ENCODE measurements around the gene THSD4.

DNA sequence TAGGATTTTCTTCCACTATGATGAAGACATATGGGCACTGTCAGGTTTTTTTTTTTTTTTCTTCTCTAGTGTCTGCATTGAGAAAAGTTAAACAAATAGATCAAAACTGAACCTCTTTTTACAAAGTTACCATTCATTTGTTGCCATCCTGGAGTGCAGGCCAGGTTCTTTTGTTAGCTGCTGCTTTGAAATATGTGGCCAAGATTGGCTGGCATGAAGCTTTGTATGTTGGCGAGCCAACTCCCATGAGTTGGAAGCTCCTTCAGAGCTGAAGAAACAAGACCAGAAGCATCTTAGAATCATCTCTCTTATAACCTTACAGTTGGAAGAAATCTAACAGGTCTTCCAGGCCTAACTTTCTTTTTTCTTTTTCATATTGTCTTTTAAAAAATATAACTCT, 346.5 kb downstream of the THSD4 start:
- TF ChIP-seq EZH2phosphoT487 (IDR thresholded peaks at IDR 0.05; ENCODE audit: borderline replicate concordance, low read depth, low read length) = no peak
- TF ChIP-seq, protein P1, sequence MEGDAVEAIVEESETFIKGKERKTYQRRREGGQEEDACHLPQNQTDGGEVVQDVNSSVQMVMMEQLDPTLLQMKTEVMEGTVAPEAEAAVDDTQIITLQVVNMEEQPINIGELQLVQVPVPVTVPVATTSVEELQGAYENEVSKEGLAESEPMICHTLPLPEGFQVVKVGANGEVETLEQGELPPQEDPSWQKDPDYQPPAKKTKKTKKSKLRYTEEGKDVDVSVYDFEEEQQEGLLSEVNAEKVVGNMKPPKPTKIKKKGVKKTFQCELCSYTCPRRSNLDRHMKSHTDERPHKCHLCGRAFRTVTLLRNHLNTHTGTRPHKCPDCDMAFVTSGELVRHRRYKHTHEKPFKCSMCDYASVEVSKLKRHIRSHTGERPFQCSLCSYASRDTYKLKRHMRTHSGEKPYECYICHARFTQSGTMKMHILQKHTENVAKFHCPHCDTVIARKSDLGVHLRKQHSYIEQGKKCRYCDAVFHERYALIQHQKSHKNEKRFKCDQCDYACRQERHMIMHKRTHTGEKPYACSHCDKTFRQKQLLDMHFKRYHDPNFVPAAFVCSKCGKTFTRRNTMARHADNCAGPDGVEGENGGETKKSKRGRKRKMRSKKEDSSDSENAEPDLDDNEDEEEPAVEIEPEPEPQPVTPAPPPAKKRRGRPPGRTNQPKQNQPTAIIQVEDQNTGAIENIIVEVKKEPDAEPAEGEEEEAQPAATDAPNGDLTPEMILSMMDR (conservative IDR thresholded peaks at IDR 0.05; ENCODE audit: low read length) = no peak
